ENCODE data around the gene ACBD6. TPM values are rescaled to one million over a fixed set of nuclear protein-coding genes. Genes with fewer than 3 reads are reported as not detected.
A peak's percentile ranks its signal among the peaks of the same experiment; 100 is the strongest.
"Not testable (repeated sequence)": the region's sequence is repeated elsewhere in the genome, so short reads cannot be mapped to it uniquely, and the experiment has no call there.

The ACBD6 gene
- total and polyA plus RNA-seq, 2 experiments from 2014 or later: 75.7 to 88.8 TPM

- H3K9me3 Mint-ChIP-seq; H3K27me3 ChIP-seq (ENCODE audit: insufficient read depth); H3K27ac ChIP-seq (ENCODE audit: low read depth); H3K4me1 ChIP-seq (ENCODE audit: insufficient read depth); H4K20me1 ChIP-seq (replicated peaks; ENCODE audit: insufficient read depth); H3F3A ChIP-seq (replicated peaks; ENCODE audit: low read depth); DNase-seq (ENCODE audit: low spot score); H3K27me3 Mint-ChIP-seq (ENCODE audit: insufficient read depth, low read depth, poor library complexity); H3K79me2 ChIP-seq (replicated peaks; ENCODE audit: insufficient read depth); H3K4me2 ChIP-seq; H3K4me3 Mint-ChIP-seq; H3K36me3 Mint-ChIP-seq (ENCODE audit: low read depth); H3K4me1 Mint-ChIP-seq; H3K36me3 ChIP-seq (ENCODE audit: insufficient read depth); H3K27ac Mint-ChIP-seq; H3K9me2 ChIP-seq (ENCODE audit: insufficient read depth); H3K4me3 ChIP-seq: not testable (repeated sequence)
- H2AFZ ChIP-seq: 0 out of 2 replicates have a peak overlapping the region, but pooled peaks have one; percentile 33
- ATAC-seq: 0 out of 3 replicates have a peak, but pooled peaks have one; percentile 23
These were observed 47.4 kb upstream of the ACBD6 start for GRCh38 chr1:180549770-180550169.

GRCh38 chr1:180548686-180549317, 46.4 kb upstream of the ACBD6 start:
- Mint-ChIP-seq H3K4me1 (no peaks in the 10 kb centered on the region; the same call in 1 of the 3 replicates), H3K9me3 (no peaks in the 10 kb centered on the region; the same call in 2 of the 3 replicates), H3K27ac (no peak overlapping the region), H3K27me3 (ENCODE audit: insufficient read depth, low read depth, poor library complexity) (peaks cover 4% of the 10 kb centered on the region), H3K4me3 (no peak overlapping the region), H3K36me3 (ENCODE audit: low read depth) (no peaks in the 10 kb centered on the region)
- H3K36me3 ChIP-seq (ENCODE audit: insufficient read depth): no peaks in the 10 kb centered on the region
- ATAC-seq (no peak), DNase-seq (ENCODE audit: low spot score) (no peak)
- H3K79me2 ChIP-seq (replicated peaks; ENCODE audit: insufficient read depth): no peaks in the 10 kb centered on the region
- no peak overlapping the region for H3K4me3 ChIP-seq
- H3K4me2 ChIP-seq: no peak overlapping the region
- no peaks in the 10 kb centered on the region for H3K4me1 ChIP-seq (ENCODE audit: insufficient read depth)
- no peaks in the 10 kb centered on the region for H3F3A ChIP-seq (replicated peaks; ENCODE audit: low read depth)
- no peaks in the 10 kb centered on the region for H4K20me1 ChIP-seq (replicated peaks; ENCODE audit: insufficient read depth)
- H3K27ac ChIP-seq (ENCODE audit: low read depth): no peak overlapping the region
- peak overlapping the region; percentile 65; the same call in 1 of the 2 replicates for H2AFZ ChIP-seq
- no peaks in the 10 kb centered on the region for H3K27me3 ChIP-seq (ENCODE audit: insufficient read depth)
- H3K9me2 ChIP-seq (ENCODE audit: insufficient read depth): no peaks in the 10 kb centered on the region
- no peak for TF ChIP-seq JUNB (IDR thresholded peaks at IDR 0.05; ENCODE audit: unreplicated experiment)
- TF ChIP-seq ZNF114 (CRISPR knock-in tag; IDR thresholded peaks at IDR 0.05): no peak
- TF ChIP-seq EZH2phosphoT487 (IDR thresholded peaks at IDR 0.05; ENCODE audit: unreplicated experiment): no peak
- no peak for TF ChIP-seq ZNF331 (CRISPR knock-in tag; IDR thresholded peaks at IDR 0.05; ENCODE audit: low read depth)
- TF ChIP-seq EZH2 (IDR thresholded peaks at IDR 0.05; ENCODE audit: low read depth, unreplicated experiment): no peak
- no peak for TF ChIP-seq CTCF (conservative IDR thresholded peaks at IDR 0.05; ENCODE audit: low read depth in 2 of 2)
- no peak for TF ChIP-seq NANOG (IDR thresholded peaks at IDR 0.05; ENCODE audit: borderline replicate concordance)
- TF ChIP-seq ETS1 (IDR thresholded peaks at IDR 0.05): no peak
- TF ChIP-seq REST (IDR thresholded peaks at IDR 0.05; ENCODE audit: unreplicated experiment): no peak
